ENCODE data around the gene ROR2.
"Not testable (repeated sequence)": the region's sequence is repeated elsewhere in the genome, so short reads cannot be mapped to it uniquely, and the experiment has no call there.

ROR2 gene

DNA sequence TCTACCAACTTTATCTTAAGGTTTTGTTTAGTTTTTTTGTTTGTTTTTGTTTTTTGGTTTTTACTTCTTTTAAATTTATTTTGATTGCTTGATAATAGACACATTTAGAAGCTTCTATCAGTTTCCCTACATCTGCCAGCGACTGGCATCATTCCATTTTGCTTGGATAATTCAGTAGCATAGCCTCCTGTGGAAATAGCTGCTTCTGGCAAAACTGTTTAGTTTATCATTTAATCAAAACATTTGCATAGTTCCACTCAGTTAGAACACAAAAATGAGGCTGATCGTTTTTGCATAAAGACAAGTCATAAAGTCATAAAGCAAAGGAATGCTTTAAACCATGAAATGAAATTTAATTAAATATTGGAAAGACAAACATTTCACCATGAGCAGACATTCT is 392.7 kb downstream of the ROR2 start:
- no peak overlapping the region for H3K9ac ChIP-seq (ENCODE audit: low read depth, low read length)
- H3K36me3 ChIP-seq (ENCODE audit: control insufficient read depth, insufficient read depth, low read length): no peaks in the 10 kb centered on the region
- no peaks in the 10 kb centered on the region for H3K27me3 ChIP-seq (ENCODE audit: control insufficient read depth, insufficient read depth, low read length)
- peaks cover 17% of the 10 kb centered on the region for H3K4me1 ChIP-seq (ENCODE audit: control insufficient read depth, insufficient read depth, low read length)
- no peak overlapping the region for H3K4me3 ChIP-seq (ENCODE audit: low read depth, low read length)
- no peaks in the 10 kb centered on the region; the same call in 1 of the 2 replicates for H3K9me3 ChIP-seq (ENCODE audit: control insufficient read depth, insufficient read depth, low read length)
- no peak overlapping the region for H3K27ac ChIP-seq (ENCODE audit: low read depth, low read length)

DNA sequence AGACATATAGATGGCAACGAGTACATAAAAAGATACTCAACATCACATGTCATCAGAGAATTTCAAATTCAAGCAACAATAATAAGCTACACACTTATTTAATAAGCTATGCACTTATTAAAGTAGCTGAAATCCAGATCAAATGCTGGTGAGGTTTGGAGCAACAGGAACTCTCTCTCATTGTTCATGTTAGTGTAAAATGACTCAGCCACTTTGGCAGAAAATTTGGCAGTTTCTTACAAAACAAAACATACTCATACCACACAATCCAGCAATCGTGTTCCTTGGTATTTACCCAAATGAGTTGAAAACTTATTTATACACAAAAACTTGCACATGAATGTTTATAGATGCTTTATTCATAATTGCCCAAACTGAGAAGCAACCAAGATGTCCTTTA is 394.9 kb downstream of the ROR2 start:
- Histone ChIP-seq H3K9ac (ENCODE audit: low read depth, low read length) (no peak overlapping the region), H3K27me3 (ENCODE audit: control insufficient read depth, insufficient read depth, low read length) (no peaks in the 10 kb centered on the region), H3K36me3 (ENCODE audit: control insufficient read depth, insufficient read depth, low read length) (no peaks in the 10 kb centered on the region), H3K4me3 (ENCODE audit: low read depth, low read length) (no peak overlapping the region), H3K9me3 (ENCODE audit: control insufficient read depth, insufficient read depth, low read length) (no peaks in the 10 kb centered on the region; the same call in 1 of the 2 replicates), H3K4me1 (ENCODE audit: control insufficient read depth, insufficient read depth, low read length) (peaks cover 13% of the 10 kb centered on the region), H3K27ac (ENCODE audit: low read depth, low read length) (no peak overlapping the region)

DNA sequence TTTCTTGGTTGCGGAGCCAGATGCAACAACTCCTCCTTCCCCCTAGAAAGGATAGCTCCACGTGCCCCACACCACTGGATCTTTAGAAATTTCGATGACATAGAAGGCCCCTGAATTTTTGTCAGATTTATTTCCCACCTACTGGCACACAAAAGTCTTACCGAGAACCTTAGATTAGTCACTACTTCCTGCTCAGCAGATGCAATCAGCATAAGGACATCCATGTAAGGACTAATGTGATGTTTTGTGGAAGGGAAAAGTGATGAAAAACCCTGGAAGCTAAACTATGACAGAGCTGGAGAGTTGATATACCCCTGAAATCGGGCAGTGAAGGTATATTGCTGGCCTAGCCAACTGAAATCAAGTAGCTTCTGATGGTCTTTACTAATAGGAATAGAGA is 400.9 kb downstream of the ROR2 start:
- Histone ChIP-seq H3K4me1 (ENCODE audit: control insufficient read depth, insufficient read depth, low read length) (no peaks in the 10 kb centered on the region), H3K36me3 (ENCODE audit: control insufficient read depth, insufficient read depth, low read length) (no peaks in the 10 kb centered on the region), H3K9me3 (ENCODE audit: control insufficient read depth, insufficient read depth, low read length) (no peaks in the 10 kb centered on the region; the same call in 1 of the 2 replicates), H3K9ac (ENCODE audit: low read depth, low read length) (no peak overlapping the region), H3K27me3 (ENCODE audit: control insufficient read depth, insufficient read depth, low read length) (no peaks in the 10 kb centered on the region), H3K4me3 (ENCODE audit: low read depth, low read length) (no peak overlapping the region), H3K27ac (ENCODE audit: low read depth, low read length) (no peak overlapping the region)

DNA sequence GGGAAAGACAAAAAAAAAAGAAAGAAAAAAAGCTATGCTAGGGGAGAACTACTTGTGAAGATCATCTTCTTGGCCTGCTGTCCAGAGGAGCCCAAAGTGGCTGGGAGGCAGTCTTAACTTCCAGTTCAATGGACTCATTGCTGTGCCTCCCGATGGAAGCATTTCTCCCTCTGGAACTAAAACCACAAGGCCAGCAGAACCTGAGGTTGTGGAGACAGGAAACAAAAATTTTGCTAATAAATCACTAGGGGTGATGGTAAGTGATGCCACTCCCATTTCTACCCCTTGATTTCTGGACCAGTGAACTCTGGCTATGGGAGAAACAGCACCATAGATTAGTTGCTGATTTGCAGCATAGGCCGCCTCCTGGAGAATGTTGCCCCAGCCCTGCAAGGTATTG is 402.9 kb downstream of the ROR2 start:
- Histone ChIP-seq H3K36me3 (ENCODE audit: control insufficient read depth, insufficient read depth, low read length) (no peaks in the 10 kb centered on the region), H3K27ac (ENCODE audit: low read depth, low read length) (no peak overlapping the region), H3K4me1 (ENCODE audit: control insufficient read depth, insufficient read depth, low read length) (no peaks in the 10 kb centered on the region), H3K27me3 (ENCODE audit: control insufficient read depth, insufficient read depth, low read length) (no peaks in the 10 kb centered on the region), H3K9ac (ENCODE audit: low read depth, low read length) (no peak overlapping the region), H3K4me3 (ENCODE audit: low read depth, low read length) (no peak overlapping the region), H3K9me3 (ENCODE audit: control insufficient read depth, insufficient read depth, low read length) (no peaks in the 10 kb centered on the region)

DNA sequence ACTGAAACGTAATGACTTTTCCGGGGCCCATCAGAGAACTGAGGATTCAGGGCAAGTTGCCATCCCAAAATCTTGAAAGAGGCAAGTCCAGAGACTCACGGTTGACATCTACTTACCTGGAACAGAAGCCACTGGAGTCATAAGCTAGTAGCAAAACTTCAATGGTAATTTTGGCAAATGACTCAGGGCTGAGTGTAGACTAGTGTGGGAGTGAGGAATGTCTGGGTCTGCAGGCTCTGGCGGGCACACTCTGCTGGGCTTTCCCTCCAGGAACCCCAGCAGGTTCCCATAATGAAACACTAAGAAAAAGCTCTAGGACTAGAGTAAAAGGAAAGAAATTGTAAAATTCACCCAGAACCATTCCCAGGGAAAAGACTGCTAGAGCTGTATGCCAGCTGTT is 403.5 kb downstream of the ROR2 start:
- H3K4me1 ChIP-seq (ENCODE audit: control insufficient read depth, insufficient read depth, low read length): no peaks in the 10 kb centered on the region
- H3K9me3 ChIP-seq (ENCODE audit: control insufficient read depth, insufficient read depth, low read length): no peaks in the 10 kb centered on the region
- no peaks in the 10 kb centered on the region for H3K36me3 ChIP-seq (ENCODE audit: control insufficient read depth, insufficient read depth, low read length)
- no peak overlapping the region for H3K27ac ChIP-seq (ENCODE audit: low read depth, low read length)
- no peak overlapping the region for H3K4me3 ChIP-seq (ENCODE audit: low read depth, low read length)
- H3K9ac ChIP-seq (ENCODE audit: low read depth, low read length): no peak overlapping the region
- no peaks in the 10 kb centered on the region for H3K27me3 ChIP-seq (ENCODE audit: control insufficient read depth, insufficient read depth, low read length)

DNA sequence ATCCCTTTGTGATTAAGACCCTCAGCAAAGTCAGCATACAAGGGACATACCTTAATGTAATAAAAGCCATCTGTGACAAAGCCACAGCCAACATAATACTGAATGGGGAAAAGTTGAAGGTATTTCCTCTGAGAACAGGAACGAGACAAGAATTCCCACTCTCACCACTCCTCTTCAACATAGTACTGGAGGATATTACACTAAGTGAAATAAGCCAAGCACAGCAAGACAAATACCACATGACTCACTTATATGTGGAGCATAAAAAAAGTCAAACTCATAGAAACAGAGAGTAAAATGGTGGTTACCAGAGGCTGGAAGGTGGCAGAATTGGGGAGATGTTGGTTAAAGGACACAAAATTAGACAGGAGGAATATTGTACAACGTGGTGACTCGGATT is 408.3 kb downstream of the ROR2 start:
- H3K4me3 ChIP-seq (ENCODE audit: low read depth, low read length): no peak overlapping the region
- H3K27me3 ChIP-seq (ENCODE audit: control insufficient read depth, insufficient read depth, low read length): no peaks in the 10 kb centered on the region
- H3K9me3 ChIP-seq (ENCODE audit: control insufficient read depth, insufficient read depth, low read length): no peaks in the 10 kb centered on the region
- no peak overlapping the region for H3K27ac ChIP-seq (ENCODE audit: low read depth, low read length)
- no peaks in the 10 kb centered on the region for H3K36me3 ChIP-seq (ENCODE audit: control insufficient read depth, insufficient read depth, low read length)
- no peak overlapping the region for H3K9ac ChIP-seq (ENCODE audit: low read depth, low read length)
- H3K4me1 ChIP-seq (ENCODE audit: control insufficient read depth, insufficient read depth, low read length): no peaks in the 10 kb centered on the region

DNA sequence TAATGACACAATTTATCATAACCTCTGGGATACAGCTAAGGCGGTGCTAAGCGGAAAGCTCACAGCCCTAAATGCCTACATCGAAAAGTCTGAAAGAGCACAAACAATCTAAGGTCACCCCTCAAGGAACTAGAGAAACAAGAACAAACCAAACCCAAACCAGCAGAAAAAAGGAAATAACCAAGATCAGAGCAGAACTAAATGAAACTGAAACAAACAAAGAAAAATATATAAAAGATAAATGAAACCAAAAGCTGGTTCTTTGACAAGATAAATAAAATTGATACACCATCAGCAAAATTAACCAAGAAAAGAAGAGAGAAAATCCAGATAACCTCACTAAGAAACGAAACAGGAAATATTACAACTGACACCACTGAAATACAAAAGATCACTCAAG is 409.5 kb downstream of the ROR2 start:
- H3K36me3 ChIP-seq (ENCODE audit: control insufficient read depth, insufficient read depth, low read length); H3K4me3 ChIP-seq (ENCODE audit: low read depth, low read length); H3K9ac ChIP-seq (ENCODE audit: low read depth, low read length); H3K9me3 ChIP-seq (ENCODE audit: control insufficient read depth, insufficient read depth, low read length); H3K27me3 ChIP-seq (ENCODE audit: control insufficient read depth, insufficient read depth, low read length); H3K4me1 ChIP-seq (ENCODE audit: control insufficient read depth, insufficient read depth, low read length); H3K27ac ChIP-seq (ENCODE audit: low read depth, low read length): not testable (repeated sequence)

DNA sequence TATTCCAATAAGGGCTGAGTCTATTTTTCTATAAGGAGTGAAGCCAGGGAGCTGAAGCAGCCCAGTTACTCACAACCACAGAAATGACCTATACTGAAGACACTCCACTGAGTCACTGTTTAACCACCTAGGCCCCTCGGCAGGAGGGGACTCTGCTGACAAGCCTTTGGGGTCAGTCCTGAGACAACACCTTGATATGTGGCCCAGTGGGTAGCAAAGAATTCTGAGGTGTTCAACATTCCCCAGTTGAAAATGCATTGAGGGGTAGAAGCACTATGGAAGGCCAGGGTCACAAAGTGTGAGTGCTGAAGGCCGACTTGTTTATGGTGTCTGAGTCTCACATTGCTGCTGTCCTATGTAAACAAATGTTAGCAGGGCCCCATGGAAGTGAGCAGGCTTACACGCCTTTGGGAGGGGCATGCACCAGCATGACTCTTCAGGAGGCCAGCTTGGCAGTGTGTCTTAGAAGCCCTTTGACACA is 413.8 kb downstream of the ROR2 start:
- Histone ChIP-seq H3K27ac (ENCODE audit: low read depth, low read length) (no peak overlapping the region), H3K36me3 (ENCODE audit: control insufficient read depth, insufficient read depth, low read length) (no peaks in the 10 kb centered on the region), H3K4me1 (ENCODE audit: control insufficient read depth, insufficient read depth, low read length) (no peaks in the 10 kb centered on the region)

DNA sequence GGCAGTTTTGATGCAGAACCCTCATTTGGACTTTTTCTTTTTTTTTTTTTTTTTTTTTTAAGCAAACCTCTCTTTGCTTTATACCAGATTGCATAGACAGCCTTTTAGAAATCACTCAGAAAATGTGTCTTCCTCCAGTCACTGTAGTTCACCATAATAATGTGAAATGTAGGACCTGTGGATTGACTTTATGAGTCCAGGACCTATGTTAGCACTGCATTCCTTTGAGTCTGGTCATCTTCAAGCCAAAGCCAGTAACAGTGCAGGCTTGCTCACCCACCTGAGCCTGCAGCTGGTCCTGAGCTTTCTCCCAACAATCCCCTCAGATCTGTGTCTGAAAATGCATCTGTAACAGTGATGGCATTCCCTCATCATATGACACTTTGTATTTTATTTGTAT is 415.7 kb downstream of the ROR2 start:
- peaks cover 9% of the 10 kb centered on the region for H3K4me1 ChIP-seq (ENCODE audit: control insufficient read depth, insufficient read depth, low read length)
- H3K27me3 ChIP-seq (ENCODE audit: control insufficient read depth, insufficient read depth, low read length): no peaks in the 10 kb centered on the region
- H3K36me3 ChIP-seq (ENCODE audit: control insufficient read depth, insufficient read depth, low read length): no peaks in the 10 kb centered on the region
- no peak overlapping the region for H3K27ac ChIP-seq (ENCODE audit: low read depth, low read length)
- no peak overlapping the region for H3K4me3 ChIP-seq (ENCODE audit: low read depth, low read length)
- no peaks in the 10 kb centered on the region for H3K9me3 ChIP-seq (ENCODE audit: control insufficient read depth, insufficient read depth, low read length)
- no peak overlapping the region for H3K9ac ChIP-seq (ENCODE audit: low read depth, low read length)

More for the DNA sequence above, 413.8 kb downstream of the ROR2 start:
- H3K9ac ChIP-seq (ENCODE audit: low read depth, low read length): no peak overlapping the region
- no peak overlapping the region for H3K4me3 ChIP-seq (ENCODE audit: low read depth, low read length)
- H3K9me3 ChIP-seq (ENCODE audit: control insufficient read depth, insufficient read depth, low read length): no peaks in the 10 kb centered on the region
- H3K27me3 ChIP-seq (ENCODE audit: control insufficient read depth, insufficient read depth, low read length): no peaks in the 10 kb centered on the region

DNA sequence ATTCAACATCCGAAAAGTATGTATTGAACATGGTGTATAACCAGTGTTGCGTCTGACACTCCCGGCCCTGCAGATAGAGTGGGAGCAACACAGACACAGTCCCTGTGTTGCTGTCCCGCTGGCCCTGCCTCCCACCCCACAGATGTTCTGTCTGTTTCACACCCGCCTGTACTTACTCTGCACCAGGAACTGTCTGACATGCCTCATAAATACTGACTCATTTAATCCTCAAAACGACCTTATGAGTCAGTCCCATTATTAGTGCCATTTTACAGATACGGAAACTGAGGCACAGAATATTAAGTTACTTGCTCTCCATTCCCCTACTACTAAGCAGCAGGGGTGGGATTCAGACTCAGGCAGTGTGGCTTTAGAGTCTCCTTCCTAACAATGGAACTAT is 416.6 kb downstream of the ROR2 start:
- H3K36me3 ChIP-seq (ENCODE audit: control insufficient read depth, insufficient read depth, low read length): no peaks in the 10 kb centered on the region
- H3K9ac ChIP-seq (ENCODE audit: low read depth, low read length): no peak overlapping the region
- no peak overlapping the region for H3K27ac ChIP-seq (ENCODE audit: low read depth, low read length)
- no peaks in the 10 kb centered on the region for H3K9me3 ChIP-seq (ENCODE audit: control insufficient read depth, insufficient read depth, low read length)
- H3K4me3 ChIP-seq (ENCODE audit: low read depth, low read length): no peak overlapping the region
- H3K4me1 ChIP-seq (ENCODE audit: control insufficient read depth, insufficient read depth, low read length): peaks cover 9% of the 10 kb centered on the region
- H3K27me3 ChIP-seq (ENCODE audit: control insufficient read depth, insufficient read depth, low read length): no peaks in the 10 kb centered on the region

DNA sequence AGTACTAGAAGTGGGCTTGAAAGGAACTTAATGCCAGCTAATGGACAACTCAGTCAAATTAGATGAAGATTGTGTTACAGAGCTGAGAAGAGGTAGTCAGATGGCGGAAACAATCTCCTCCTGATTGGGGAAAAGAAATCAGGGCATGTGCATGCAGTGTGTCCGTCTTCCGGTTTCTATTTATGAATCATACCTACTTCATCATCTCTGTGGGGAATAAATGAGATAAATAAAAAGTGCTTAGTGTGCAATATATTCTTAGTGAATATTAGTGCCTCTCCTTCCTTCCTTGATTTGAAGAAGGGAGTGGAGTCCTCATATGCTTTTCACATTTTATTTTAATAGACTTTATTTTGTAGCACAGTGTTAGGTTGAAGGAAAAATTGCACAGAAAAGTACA is 417.7 kb downstream of the ROR2 start:
- no peak overlapping the region for H3K27ac ChIP-seq (ENCODE audit: low read depth, low read length)
- no peaks in the 10 kb centered on the region for H3K9me3 ChIP-seq (ENCODE audit: control insufficient read depth, insufficient read depth, low read length)
- H3K27me3 ChIP-seq (ENCODE audit: control insufficient read depth, insufficient read depth, low read length): no peaks in the 10 kb centered on the region
- H3K36me3 ChIP-seq (ENCODE audit: control insufficient read depth, insufficient read depth, low read length): no peaks in the 10 kb centered on the region
- no peak overlapping the region for H3K9ac ChIP-seq (ENCODE audit: low read depth, low read length)
- H3K4me1 ChIP-seq (ENCODE audit: control insufficient read depth, insufficient read depth, low read length): peaks cover 9% of the 10 kb centered on the region
- H3K4me3 ChIP-seq (ENCODE audit: low read depth, low read length): no peak overlapping the region

DNA sequence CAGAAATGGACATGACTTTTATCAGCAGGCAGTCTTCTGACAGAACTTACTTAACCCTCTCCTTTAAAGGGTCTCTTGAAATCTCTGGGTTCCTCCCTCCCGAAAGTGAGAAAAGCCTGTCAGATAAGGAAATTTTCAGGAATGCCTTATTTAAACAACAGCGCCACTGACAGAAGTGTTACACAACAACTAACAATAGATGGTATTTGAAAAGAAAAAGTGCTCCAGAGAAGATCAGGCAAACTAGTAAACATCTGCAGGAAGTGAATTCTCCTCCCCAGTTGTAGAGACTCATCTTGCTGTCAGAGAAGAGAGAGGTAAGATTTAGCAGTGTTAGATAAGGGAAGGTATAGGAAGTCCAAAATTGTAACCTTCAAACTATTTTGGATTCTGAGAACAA is 419.2 kb downstream of the ROR2 start:
- H3K9me3 ChIP-seq (ENCODE audit: control insufficient read depth, insufficient read depth, low read length): no peaks in the 10 kb centered on the region
- no peaks in the 10 kb centered on the region for H3K27me3 ChIP-seq (ENCODE audit: control insufficient read depth, insufficient read depth, low read length)
- H3K4me3 ChIP-seq (ENCODE audit: low read depth, low read length): no peak overlapping the region
- no peak overlapping the region for H3K27ac ChIP-seq (ENCODE audit: low read depth, low read length)
- H3K36me3 ChIP-seq (ENCODE audit: control insufficient read depth, insufficient read depth, low read length): no peaks in the 10 kb centered on the region
- H3K9ac ChIP-seq (ENCODE audit: low read depth, low read length): no peak overlapping the region
- peaks cover 9% of the 10 kb centered on the region for H3K4me1 ChIP-seq (ENCODE audit: control insufficient read depth, insufficient read depth, low read length)

All from HUES48 (cell line).